Measurements from ENCODE around the gene ANKRD34A. TPM values are rescaled to one million over a fixed set of nuclear protein-coding genes. Genes with fewer than 3 reads are reported as not detected.

Gene ANKRD34A
- total and polyA plus RNA-seq, 2 of the 13 experiments (the other 11 are each of a cell fraction or from before 2014, with no cell fraction given): 0.05 to 0.07 TPM

- Histone ChIP-seq H2AFZ (ENCODE audit: low read length) (no peak overlapping the region), H3K36me3 (replicated peaks in 1 of 2; ENCODE audit: control insufficient read depth in 1 of 2, insufficient read depth in 2 of 2, low read length in 2 of 2) (peaks cover 3 to 20% of the 10 kb centered on the region in 2 experiments; a peak in 4 of 5 replicates), H3K9me3 (ENCODE audit: low read length) (no peaks in the 10 kb centered on the region), H3K4me2 (ENCODE audit: low read depth, low read length) (no peak overlapping the region), H3K79me2 (ENCODE audit: insufficient read depth, low read length) (no peaks in the 10 kb centered on the region), H3K9ac (ENCODE audit: insufficient read depth, low read depth, low read length) (no peak overlapping the region), H3K4me3 (replicated peaks in 1 of 3; ENCODE audit: insufficient read depth in 1 of 3, low read depth in 2 of 3, low read length in 3 of 3) (no peak overlapping the region), H3K27me3 (ENCODE audit: control insufficient read depth in 1 of 2, insufficient read depth in 2 of 2, low read length in 2 of 2) (no peaks in the 10 kb centered on the region), H4K20me1 (ENCODE audit: insufficient read depth, low read length) (no peaks in the 10 kb centered on the region), H3K4me1 (ENCODE audit: insufficient read depth, low read length) (peaks cover 6% of the 10 kb centered on the region), H3K27ac (ENCODE audit: extremely low read length, insufficient read depth, low read length) (no peak overlapping the region)
- ATAC-seq: no peak
- in situ Hi-C loops (cut with HindIII; ENCODE audit: extremely low pct_ligation_motif_present, low pct_unique_long_range_greater_than_20kb): no loop called here
- CTCF ChIA-PET (ENCODE audit: low intra/inter-chr PET ratio, low total read pairs): no interaction called here
- POLR2A ChIA-PET: no interaction called here
- TF ChIP-seq ZFAT (CRISPR knock-in tag; conservative IDR thresholded peaks at IDR 0.05) (no peak), KLF12 (CRISPR knock-in tag; IDR thresholded peaks at IDR 0.05; ENCODE audit: borderline replicate concordance) (no peak), ERF (CRISPR knock-in tag; IDR thresholded peaks at IDR 0.05) (no peak), ARID5B (CRISPR knock-in tag; IDR thresholded peaks at IDR 0.05) (no peak), GABPB1 (CRISPR knock-in tag; IDR thresholded peaks at IDR 0.05) (no peak), HNRNPL (IDR thresholded peaks at IDR 0.05; ENCODE audit: low read depth, low read length) (no peak), ZNF335 (CRISPR knock-in tag; IDR thresholded peaks at IDR 0.05) (no peak), ZNF318 (CRISPR knock-in tag; IDR thresholded peaks at IDR 0.05) (no peak), THAP11 (CRISPR knock-in tag; IDR thresholded peaks at IDR 0.05) (no peak), SNAPC2 (CRISPR knock-in tag; IDR thresholded peaks at IDR 0.05) (no peak)
- DNase-seq (ENCODE audit: low spot score): no peak
- 96% methylated on average over 3 of the region's 3 CpGs for WGBS (ENCODE audit: low lambda C conversion rate)
- no TSS peak for BruUV-seq (replicated peaks)
- FAIRE-seq: no peak
- intact Hi-C loops (cut with micrococcal nuclease; ENCODE audit: unreplicated experiment): no loop called here
Measured at GRCh38 chr1:145944532-145944931, 19.8 kb downstream of the ANKRD34A start.
